Measurements from ENCODE around the gene RNF115. TPM values are rescaled to one million over a fixed set of nuclear protein-coding genes. Genes with fewer than 3 reads are reported as not detected.
"Not testable (repeated sequence)": the region's sequence is repeated elsewhere in the genome, so short reads cannot be mapped to it uniquely, and the experiment has no call there.

The RNF115 gene
- total and polyA plus RNA-seq, 2 of the 8 experiments (the other 6 are each of a cell fraction or from before 2014, with no cell fraction given): 4.7 to 10.8 TPM

- H4K8ac ChIP-seq (ENCODE audit: extremely low read depth, insufficient read depth, low read length); H3K18ac ChIP-seq (ENCODE audit: extremely low read depth, low read length); H2AFZ ChIP-seq (ENCODE audit: low read length); H2BK20ac ChIP-seq (ENCODE audit: low read length); H3K4me3 ChIP-seq (ENCODE audit: extremely low read depth in 1 of 4, insufficient read depth in 2 of 4, low read depth in 3 of 4, low read length in 4 of 4); H3K79me1 ChIP-seq (ENCODE audit: low read depth, low read length); H3K4ac ChIP-seq (replicated peaks; ENCODE audit: insufficient read length, low read depth, low read length); FAIRE-seq; DNase-seq (ENCODE audit: low read depth in 1 of 2, low spot score in 2 of 2); H3K4me2 ChIP-seq (ENCODE audit: insufficient read depth in 1 of 2, low read depth in 2 of 2, low read length in 2 of 2); H3K9ac ChIP-seq (replicated peaks in 1 of 4; ENCODE audit: extremely low read depth in 1 of 4, low read depth in 3 of 4, low read length in 3 of 4); H3K4me1 ChIP-seq (replicated peaks in 1 of 4; ENCODE audit: control insufficient read depth in 3 of 4, insufficient read depth in 4 of 4, low read length in 3 of 4); H3K79me2 ChIP-seq (ENCODE audit: control insufficient read depth in 1 of 2, insufficient read depth in 2 of 2, low read length in 2 of 2); POLR2A ChIA-PET (ENCODE audit: partially characterized antibody); H3K23me2 ChIP-seq (ENCODE audit: low read depth, low read length); H3K23ac ChIP-seq (ENCODE audit: insufficient read length); H3K27ac ChIP-seq (ENCODE audit: low read depth, low read length); H3K14ac ChIP-seq (ENCODE audit: insufficient read length); H2BK120ac ChIP-seq (replicated peaks; ENCODE audit: low read depth, low read length); H4K20me1 ChIP-seq (replicated peaks in 1 of 2; ENCODE audit: control insufficient read depth in 1 of 2, insufficient read depth in 2 of 2, low read length in 2 of 2); H4K91ac ChIP-seq (replicated peaks; ENCODE audit: insufficient read length, low read length); H2BK15ac ChIP-seq (ENCODE audit: low read length); H4K5ac ChIP-seq (ENCODE audit: insufficient read length, low read depth, low read length); H3K56ac ChIP-seq (replicated peaks; ENCODE audit: insufficient read length, low read depth, low read length); H2BK5ac ChIP-seq (ENCODE audit: low read depth, low read length); H2AK5ac ChIP-seq (ENCODE audit: low read depth, low read length); H2BK12ac ChIP-seq (ENCODE audit: low read depth, low read length); CTCF ChIA-PET (ENCODE audit: partially characterized antibody); H3K27me3 ChIP-seq (replicated peaks in 1 of 4; ENCODE audit: control insufficient read depth in 3 of 4, extremely low read depth in 1 of 4, insufficient read depth in 3 of 4, low read length in 3 of 4): not testable (repeated sequence)
- peaks cover 5 to 32% of the 10 kb centered on the region in 2 experiments; a peak in 2 of 4 replicates for H3K9me3 ChIP-seq (ENCODE audit: insufficient read depth in 2 of 2, low read depth in 1 of 2, low read length in 1 of 2)
- H3K36me3 ChIP-seq (ENCODE audit: control insufficient read depth in 2 of 4, insufficient read depth in 4 of 4, low read length in 3 of 4): peaks cover 0 to 21% (median 3%) of the 10 kb centered on the region in 4 experiments; a peak in 3 of 8 replicates
- WGBS, 2 experiments (ENCODE audit: extremely low coverage in 1 of 2, insufficient coverage in 1 of 2, insufficient read length in 1 of 2, insufficient replicate concordance in 2 of 2, low coverage in 1 of 2, low lambda C conversion rate in 2 of 2, missing lambda C conversion rate in 1 of 2): 93% methylated on average over 2 of the region's 2 CpGs; no CpG with 5 or more reads in 1 of the 2 experiments
These were observed 61.9 kb downstream of the RNF115 start for GRCh38 chr1:145762001-145762400.

- H2BK15ac ChIP-seq (ENCODE audit: low read length); H3K4me3 ChIP-seq (ENCODE audit: extremely low read depth in 1 of 4, insufficient read depth in 2 of 4, low read depth in 3 of 4, low read length in 4 of 4); H3K27me3 ChIP-seq (replicated peaks in 1 of 4; ENCODE audit: control insufficient read depth in 3 of 4, extremely low read depth in 1 of 4, insufficient read depth in 3 of 4, low read length in 3 of 4); H2BK20ac ChIP-seq (ENCODE audit: low read length); H3K23me2 ChIP-seq (ENCODE audit: low read depth, low read length); H4K91ac ChIP-seq (replicated peaks; ENCODE audit: insufficient read length, low read length); H3K14ac ChIP-seq (ENCODE audit: insufficient read length); H3K79me2 ChIP-seq (ENCODE audit: control insufficient read depth in 1 of 2, insufficient read depth in 2 of 2, low read length in 2 of 2); H3K56ac ChIP-seq (replicated peaks; ENCODE audit: insufficient read length, low read depth, low read length); H3K4me2 ChIP-seq (ENCODE audit: insufficient read depth in 1 of 2, low read depth in 2 of 2, low read length in 2 of 2); H2AFZ ChIP-seq (ENCODE audit: low read length); H3K9ac ChIP-seq (replicated peaks in 1 of 4; ENCODE audit: extremely low read depth in 1 of 4, low read depth in 3 of 4, low read length in 3 of 4); H4K8ac ChIP-seq (ENCODE audit: extremely low read depth, insufficient read depth, low read length); H2BK120ac ChIP-seq (replicated peaks; ENCODE audit: low read depth, low read length); H2BK12ac ChIP-seq (ENCODE audit: low read depth, low read length); H3K4ac ChIP-seq (replicated peaks; ENCODE audit: insufficient read length, low read depth, low read length); H3K79me1 ChIP-seq (ENCODE audit: low read depth, low read length); H2AK5ac ChIP-seq (ENCODE audit: low read depth, low read length); CTCF ChIA-PET (ENCODE audit: partially characterized antibody); H4K20me1 ChIP-seq (replicated peaks in 1 of 2; ENCODE audit: control insufficient read depth in 1 of 2, insufficient read depth in 2 of 2, low read length in 2 of 2); DNase-seq (ENCODE audit: low read depth in 1 of 2, low spot score in 2 of 2); H2BK5ac ChIP-seq (ENCODE audit: low read depth, low read length); POLR2A ChIA-PET (ENCODE audit: partially characterized antibody); H3K27ac ChIP-seq (ENCODE audit: low read depth, low read length); H3K4me1 ChIP-seq (replicated peaks in 1 of 4; ENCODE audit: control insufficient read depth in 3 of 4, insufficient read depth in 4 of 4, low read length in 3 of 4); FAIRE-seq; H3K18ac ChIP-seq (ENCODE audit: extremely low read depth, low read length); H4K5ac ChIP-seq (ENCODE audit: insufficient read length, low read depth, low read length); H3K23ac ChIP-seq (ENCODE audit: insufficient read length): not testable (repeated sequence)
- peaks cover 5 to 32% of the 10 kb centered on the region in 2 experiments; a peak in 2 of 4 replicates for H3K9me3 ChIP-seq (ENCODE audit: insufficient read depth in 2 of 2, low read depth in 1 of 2, low read length in 1 of 2)
- WGBS, 2 experiments (ENCODE audit: extremely low coverage in 1 of 2, insufficient coverage in 1 of 2, insufficient read length in 1 of 2, insufficient replicate concordance in 2 of 2, low coverage in 1 of 2, low lambda C conversion rate in 2 of 2, missing lambda C conversion rate in 1 of 2): 94% methylated on average over 11 of the region's 11 CpGs; no CpG with 5 or more reads in 1 of the 2 experiments
- H3K36me3 ChIP-seq (ENCODE audit: control insufficient read depth in 2 of 4, insufficient read depth in 4 of 4, low read length in 3 of 4): peaks cover 0 to 18% (median 3%) of the 10 kb centered on the region in 4 experiments; a peak in 3 of 8 replicates
These were observed 62.4 kb downstream of the RNF115 start for GRCh38 chr1:145761498-145761897.

Data from H1 (cell line).